Fibroblast of lung (primary cell): ENCODE results near the gene VWF.

Experiments
- EZH2 ChIP-seq: IDR thresholded peaks from 2 replicates; pipeline ENCODE4 v1.5.1; 2012; ENCODE audit warnings: low read length, control low read depth, mild to moderate bottlenecking; ENCODE audit errors: missing control alignments
- TF ChIP-seq, protein P1 (sequence below), 2 donors: IDR thresholded peaks in 1 of 2; conservative IDR thresholded peaks in 1 of 2; 1 replicate in 1 of 2; 2 replicates in 1 of 2; pipeline ENCODE4 v1.5.1; 2011 to 2012; ENCODE audit warnings: low read length in 2 of 2, control low read depth in 1 of 2, inconsistent platforms in 1 of 2, low read depth in 1 of 2, mild to moderate bottlenecking in 1 of 2

DNA sequence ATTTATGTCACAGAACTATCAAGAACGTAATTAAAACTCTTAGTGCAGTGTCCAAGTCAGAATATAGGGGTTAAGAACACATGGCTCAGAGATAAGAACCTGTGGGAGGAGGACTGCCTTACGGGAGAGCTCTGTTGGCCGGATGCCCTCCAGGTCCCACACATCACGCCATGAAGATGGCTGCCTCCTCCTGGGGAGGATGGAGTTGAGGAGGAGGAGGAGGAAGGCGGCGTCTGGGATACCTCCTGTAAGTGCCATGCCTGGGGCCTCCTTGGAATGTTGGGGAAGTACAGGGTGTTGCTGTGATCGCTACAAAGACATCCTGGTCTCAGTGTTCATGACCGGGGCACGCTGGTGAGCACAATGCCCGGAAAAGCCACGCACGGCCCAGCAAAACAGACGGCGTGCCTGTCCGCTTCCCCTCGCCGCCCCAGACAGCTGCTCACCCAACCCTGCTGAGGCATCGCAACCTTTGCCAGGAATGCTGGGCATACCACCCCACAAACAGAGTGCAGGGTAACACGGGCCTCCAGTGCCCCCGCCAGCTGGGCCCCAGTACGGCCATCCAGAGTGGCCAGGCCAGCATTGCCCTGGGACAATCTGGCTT lies 47.0 kb upstream of the VWF start:
- TF ChIP-seq, protein P1, sequence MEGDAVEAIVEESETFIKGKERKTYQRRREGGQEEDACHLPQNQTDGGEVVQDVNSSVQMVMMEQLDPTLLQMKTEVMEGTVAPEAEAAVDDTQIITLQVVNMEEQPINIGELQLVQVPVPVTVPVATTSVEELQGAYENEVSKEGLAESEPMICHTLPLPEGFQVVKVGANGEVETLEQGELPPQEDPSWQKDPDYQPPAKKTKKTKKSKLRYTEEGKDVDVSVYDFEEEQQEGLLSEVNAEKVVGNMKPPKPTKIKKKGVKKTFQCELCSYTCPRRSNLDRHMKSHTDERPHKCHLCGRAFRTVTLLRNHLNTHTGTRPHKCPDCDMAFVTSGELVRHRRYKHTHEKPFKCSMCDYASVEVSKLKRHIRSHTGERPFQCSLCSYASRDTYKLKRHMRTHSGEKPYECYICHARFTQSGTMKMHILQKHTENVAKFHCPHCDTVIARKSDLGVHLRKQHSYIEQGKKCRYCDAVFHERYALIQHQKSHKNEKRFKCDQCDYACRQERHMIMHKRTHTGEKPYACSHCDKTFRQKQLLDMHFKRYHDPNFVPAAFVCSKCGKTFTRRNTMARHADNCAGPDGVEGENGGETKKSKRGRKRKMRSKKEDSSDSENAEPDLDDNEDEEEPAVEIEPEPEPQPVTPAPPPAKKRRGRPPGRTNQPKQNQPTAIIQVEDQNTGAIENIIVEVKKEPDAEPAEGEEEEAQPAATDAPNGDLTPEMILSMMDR (conservative IDR thresholded peaks at IDR 0.05 in 1 of 2, IDR thresholded peaks at IDR 0.05 in 1 of 2; ENCODE audit: low read depth in 1 of 2, low read length in 2 of 2): no peak
- TF ChIP-seq EZH2: no peak
